IMR-90 (cell line): ENCODE measurements around the gene MTREX. TPM values are rescaled to one million over a fixed set of nuclear protein-coding genes. Genes with fewer than 3 reads are reported as not detected.

Experiments
- ATAC-seq: fragments of 200-7000 bp; cut with Tn5 transposase; 2 replicates; pipeline ENCODE4 v1.9.1; 2020; ENCODE audit warnings: low read depth, mild to moderate bottlenecking, moderate library complexity
- BruUV-seq: library from RNA; stranded (reverse); fragments of 400-500 nt; replicated peaks from 2 replicates; lab custom pipeline; 2021; lab: Mats Ljungman, UMichigan
- CTCF ChIA-PET: fragments of 300-600 bp; formaldehyde crosslinking; extraction: SDS; loops from one replicate; lab custom pipeline; 2021; ENCODE audit warnings: antibody characterized with exemption; lab: Yijun Ruan, JAX
- POLR2A ChIA-PET: fragments of 300-600 bp; sonication (Branson Sonifier 250); formaldehyde crosslinking; loops from one replicate; lab custom pipeline; 2022; ENCODE audit warnings: antibody characterized with exemption; ENCODE audit not compliant: unreplicated experiment; lab: Charles Lee
- DNase-seq: peaks from one replicate; pipeline ENCODE4 v3.0.0; 2013
- H2AFZ ChIP-seq: replicated peaks from 2 replicates; pipeline ENCODE3; 2013; ENCODE audit warnings: low read length, mild to moderate bottlenecking; ENCODE audit not compliant: poor library complexity
- H2AK5ac ChIP-seq: 2 replicates; pipeline ENCODE4 v1.6.1; 2013; ENCODE audit warnings: low read depth, low read length, inconsistent platforms
- H2AK9ac ChIP-seq: replicated peaks from 2 replicates; pipeline ENCODE3; 2013; ENCODE audit warnings: mild to moderate bottlenecking, low read depth, low read length, moderate library complexity; ENCODE audit not compliant: poor library complexity
- H2BK120ac ChIP-seq: 2 replicates; pipeline ENCODE4 v1.6.1; 2013; ENCODE audit warnings: low read depth, low read length, inconsistent platforms
- H2BK15ac ChIP-seq: 3 replicates; pipeline ENCODE4 v1.6.1; 2013; ENCODE audit warnings: low read depth, low read length, inconsistent platforms
- H2BK20ac ChIP-seq: 2 replicates; pipeline ENCODE4 v1.6.1; 2013; ENCODE audit warnings: low read depth, mild to moderate bottlenecking, inconsistent platforms, low read length, moderate library complexity
- H2BK5ac ChIP-seq: 2 replicates; pipeline ENCODE4 v1.6.1; 2013; ENCODE audit warnings: mild to moderate bottlenecking, low read depth, low read length, inconsistent platforms; ENCODE audit not compliant: poor library complexity, severe bottlenecking
- H3K14ac ChIP-seq: replicated peaks from 2 replicates; pipeline ENCODE4 v1.6.1; 2013; ENCODE audit warnings: low read depth, low read length, inconsistent platforms
- H3K18ac ChIP-seq: 2 replicates; pipeline ENCODE4 v1.6.1; 2013; ENCODE audit warnings: low read depth, low read length, control low read depth
- H3K23ac ChIP-seq: 2 replicates; pipeline ENCODE4 v1.6.1; 2013; ENCODE audit warnings: low read depth, low read length, inconsistent platforms
- H3K27ac ChIP-seq: 2 replicates; pipeline ENCODE4 v1.5.1; 2013; ENCODE audit warnings: mild to moderate bottlenecking, control low read depth, low read length; ENCODE audit not compliant: insufficient read depth
- H3K27me3 ChIP-seq: 2 replicates; pipeline ENCODE4 v1.6.1; 2013; ENCODE audit warnings: low read length; ENCODE audit not compliant: control insufficient read depth, insufficient read depth
- H3K36me3 ChIP-seq: 2 replicates; pipeline ENCODE4 v1.6.1; 2013; ENCODE audit warnings: low read length, mixed read lengths; ENCODE audit not compliant: control insufficient read depth, insufficient read depth
- H3K4ac ChIP-seq: 2 replicates; pipeline ENCODE4 v1.6.1; 2013; ENCODE audit warnings: low read depth, low read length, inconsistent platforms
- H3K4me1 ChIP-seq: 2 replicates; pipeline ENCODE4 v1.6.1; 2013; ENCODE audit warnings: low read length, mixed read lengths; ENCODE audit not compliant: control insufficient read depth, insufficient read depth
- H3K4me2 ChIP-seq: 2 replicates; pipeline ENCODE4 v1.6.1; 2013; ENCODE audit warnings: low read depth, mild to moderate bottlenecking, control low read depth, low read length, moderate library complexity
- H3K4me3 ChIP-seq: 2 replicates; pipeline ENCODE4 v1.5.1; 2013; ENCODE audit warnings: low read depth, mild to moderate bottlenecking, control low read depth, low read length, moderate library complexity; ENCODE audit not compliant: insufficient read depth
- H3K56ac ChIP-seq: 2 replicates; pipeline ENCODE4 v1.6.1; 2013; ENCODE audit warnings: low read length, inconsistent platforms; ENCODE audit not compliant: insufficient read depth; ENCODE audit errors: extremely low read depth
- H3K79me1 ChIP-seq, 2 experiments: 2 replicates each; pipeline ENCODE4 v1.6.1; 2013; ENCODE audit warnings: low read length in 2 of 2, inconsistent platforms in 1 of 2, low read depth in 1 of 2
- H3K9ac ChIP-seq: 2 replicates; pipeline ENCODE4 v1.6.1; 2013; ENCODE audit warnings: low read depth, low read length, control low read depth
- H3K9me1 ChIP-seq: 2 replicates; pipeline ENCODE4 v1.6.1; 2013; ENCODE audit warnings: low read length, inconsistent platforms; ENCODE audit not compliant: insufficient read depth
- H3K9me3 ChIP-seq: 2 replicates; pipeline ENCODE4 v1.6.1; 2013; ENCODE audit warnings: low read length; ENCODE audit not compliant: control insufficient read depth, insufficient read depth
- H4K20me1 ChIP-seq: 2 replicates; pipeline ENCODE4 v1.6.1; 2013; ENCODE audit warnings: low read length, inconsistent platforms; ENCODE audit not compliant: insufficient read depth
- H4K5ac ChIP-seq: 2 replicates; pipeline ENCODE4 v1.6.1; 2013; ENCODE audit warnings: mild to moderate bottlenecking, low read depth, low read length, control low read depth
- H4K8ac ChIP-seq, 2 experiments: 2 replicates each; pipeline ENCODE4 v1.6.1; 2013; ENCODE audit warnings: low read depth in 2 of 2, low read length in 2 of 2, control low read depth in 1 of 2, inconsistent platforms in 1 of 2
- H4K91ac ChIP-seq: 2 replicates; pipeline ENCODE4 v1.6.1; 2013; ENCODE audit warnings: low read depth, low read length, inconsistent platforms; ENCODE audit not compliant: insufficient read depth
- CEBPB ChIP-seq: IDR thresholded peaks from 2 replicates; pipeline ENCODE4 v1.6.1; 2012; ENCODE audit warnings: low read depth, low read length, improper control_type of control experiment
- FOS ChIP-seq: fragments of 150-350 bp; IDR thresholded peaks from 2 replicates; pipeline ENCODE4 v1.6.1; 2016; ENCODE audit warnings: low read depth, low read length
- MAFK ChIP-seq: IDR thresholded peaks from 2 replicates; pipeline ENCODE4 v1.6.1; 2012; ENCODE audit warnings: low read depth, low read length, improper control_type of control experiment
- MAZ ChIP-seq: IDR thresholded peaks from 2 replicates; pipeline ENCODE4 v1.6.1; 2012; ENCODE audit warnings: low read depth, mild to moderate bottlenecking, low read length, improper control_type of control experiment, moderate library complexity, borderline replicate concordance
- NFE2L2 ChIP-seq: fragments of 150-350 bp; IDR thresholded peaks from 2 replicates; pipeline ENCODE4 v1.6.1; 2016; ENCODE audit warnings: low read depth, mild to moderate bottlenecking, low read length
- RAD21 ChIP-seq: IDR thresholded peaks from 2 replicates; pipeline ENCODE4 v1.6.1; 2012; ENCODE audit warnings: low read length, improper control_type of control experiment
- RCOR1 ChIP-seq: IDR thresholded peaks from 2 replicates; pipeline ENCODE4 v1.6.1; 2012; ENCODE audit warnings: mild to moderate bottlenecking, low read length, improper control_type of control experiment; ENCODE audit not compliant: insufficient replicate concordance
- RFX5 ChIP-seq: IDR thresholded peaks from 2 replicates; pipeline ENCODE4 v1.8.0; 2012; ENCODE audit warnings: low read depth, mild to moderate bottlenecking, low read length, moderate library complexity
- SMC3 ChIP-seq: fragments of 150-350 bp; IDR thresholded peaks from 2 replicates; pipeline ENCODE4 v1.6.1; 2016; ENCODE audit warnings: low read depth, mild to moderate bottlenecking, antibody characterized with exemption, low read length, moderate library complexity
- WGBS, 2 experiments: methylation state at CpG; one replicate each; pipeline versions ENCODE4 v1.1.5 to v1.1.7; 2013; ENCODE audit warnings: missing lambda C conversion rate in 2 of 2; ENCODE audit not compliant: insufficient read length in 1 of 2; ENCODE audit errors: extremely low coverage in 2 of 2; 5-methylcytosine and 5-hydroxymethylcytosine counted together
- dilution Hi-C: fragments of 300-500 bp; cut with HindIII; formaldehyde crosslinking; loops from one replicate; pipeline ENCODE4 v1.14.3; 2018; ENCODE audit warnings: low sequenced_read_pairs; ENCODE audit not compliant: unreplicated experiment
- in situ Hi-C: fragments of 300-500 bp; cut with MboI; formaldehyde crosslinking; loops from 3 replicates; pipeline ENCODE4 v1.14.3; 2019; ENCODE audit warnings: low sequenced_read_pairs, inconsistent platforms, mixed read lengths
- intact Hi-C: fragments of 100-400 bp; cut with micrococcal nuclease; formaldehyde crosslinking; loops from 2 replicates; pipeline ENCODE4 v1.10.0; 2022
- polyA plus RNA-seq, 3 experiments: library from polyadenylated mRNA; depleted of rRNA; stranded (reverse); fragments of >200 nt; gene quantifications; 2 replicates each; pipeline ENCODE4 v1.2.3, GENCODE V29; 2012; ENCODE audit warnings: low replicate concordance in 1 of 3
- total RNA-seq: library from RNA; depleted of rRNA; stranded (reverse); fragments of >200 nt; gene quantifications from 2 replicates; pipeline ENCODE4 v1.2.3, GENCODE V29; 2012
- TF ChIP-seq, protein P1 (sequence below): fragments of 150-350 bp; IDR thresholded peaks from 2 replicates; pipeline ENCODE4 v1.6.1; 2017; ENCODE audit warnings: mild to moderate bottlenecking, antibody characterized with exemption, low read length, low read depth
- TF ChIP-seq, protein P2 (sequence below): fragments of 150-350 bp; IDR thresholded peaks from 2 replicates; pipeline ENCODE4 v1.6.1; 2016; ENCODE audit warnings: low read depth, mild to moderate bottlenecking, low read length, moderate library complexity, borderline replicate concordance
- TF ChIP-seq, protein P3 (sequence below): conservative IDR thresholded peaks from 2 replicates; pipeline ENCODE4 v1.5.1; 2012; ENCODE audit warnings: mild to moderate bottlenecking, low read depth, low read length, improper control_type of control experiment

MTREX gene
- total and polyA plus RNA-seq, 2 of the 4 experiments (the other 2 are of a cell fraction): 22.1 to 33.2 TPM

DNA sequence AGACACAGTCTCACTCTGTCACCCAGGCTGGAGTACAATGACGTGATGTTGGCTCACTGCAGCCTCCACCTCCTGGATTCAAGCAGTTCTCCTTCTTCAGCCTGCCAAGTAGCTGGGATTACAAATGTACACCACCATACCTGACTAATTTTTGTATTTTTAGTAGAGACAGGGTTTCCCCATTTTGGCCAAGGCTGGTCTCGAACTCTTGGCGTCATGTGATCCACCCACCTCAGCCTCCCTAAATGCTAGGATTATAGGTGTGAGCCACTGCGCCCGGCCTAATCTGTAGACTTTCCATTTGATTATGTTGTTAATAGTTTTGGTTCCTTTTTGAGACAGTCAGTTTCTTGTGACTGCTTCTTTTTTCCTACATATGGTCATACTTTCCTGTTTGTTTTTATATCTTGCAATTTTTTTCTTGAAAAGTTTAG is 31.0 kb downstream of the MTREX start:
- DNase-seq: no peak
- BruUV-seq: no TSS peak

More for the DNA sequence above, 31.0 kb downstream of the MTREX start:
- H3K4me3 ChIP-seq: no peak overlapping the region
- H3K27ac ChIP-seq: no peak overlapping the region
- no peak overlapping the region for H3K14ac ChIP-seq
- H3K9me1 ChIP-seq: no peaks in the 10 kb centered on the region
- no peak overlapping the region for H2AK5ac ChIP-seq
- H4K8ac ChIP-seq: no peak overlapping the region
- no peaks in the 10 kb centered on the region for H3K9me3 ChIP-seq
- 0 out of 2 replicates have a peak overlapping the region, but pooled peaks have one; percentile 5 for H3K4ac ChIP-seq
- H3K4me2 ChIP-seq: no peak overlapping the region
- ChIA-PET CTCF (no interaction called here), POLR2A (no interaction called here)
- H4K20me1 ChIP-seq: peaks cover 3% of the 10 kb centered on the region; the same call in 1 of the 2 replicates
- no peak overlapping the region for H4K91ac ChIP-seq
- H3K23ac ChIP-seq: no peak overlapping the region
- dilution Hi-C loops: no loop called here
- no peak for ATAC-seq
- H2BK15ac ChIP-seq: no peak overlapping the region
- no peak for TF ChIP-seq RCOR1
- TF ChIP-seq RFX5: no peak
- no peak for TF ChIP-seq NFE2L2
- no peak for TF ChIP-seq RAD21
- TF ChIP-seq CEBPB: no peak
- no peak for TF ChIP-seq MAZ
- TF ChIP-seq FOS: no peak
- no peak for TF ChIP-seq SMC3
- TF ChIP-seq, protein P1, sequence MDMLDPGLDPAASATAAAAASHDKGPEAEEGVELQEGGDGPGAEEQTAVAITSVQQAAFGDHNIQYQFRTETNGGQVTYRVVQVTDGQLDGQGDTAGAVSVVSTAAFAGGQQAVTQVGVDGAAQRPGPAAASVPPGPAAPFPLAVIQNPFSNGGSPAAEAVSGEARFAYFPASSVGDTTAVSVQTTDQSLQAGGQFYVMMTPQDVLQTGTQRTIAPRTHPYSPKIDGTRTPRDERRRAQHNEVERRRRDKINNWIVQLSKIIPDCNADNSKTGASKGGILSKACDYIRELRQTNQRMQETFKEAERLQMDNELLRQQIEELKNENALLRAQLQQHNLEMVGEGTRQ: no peak
- TF ChIP-seq MAFK: no peak
- TF ChIP-seq, protein P2, sequence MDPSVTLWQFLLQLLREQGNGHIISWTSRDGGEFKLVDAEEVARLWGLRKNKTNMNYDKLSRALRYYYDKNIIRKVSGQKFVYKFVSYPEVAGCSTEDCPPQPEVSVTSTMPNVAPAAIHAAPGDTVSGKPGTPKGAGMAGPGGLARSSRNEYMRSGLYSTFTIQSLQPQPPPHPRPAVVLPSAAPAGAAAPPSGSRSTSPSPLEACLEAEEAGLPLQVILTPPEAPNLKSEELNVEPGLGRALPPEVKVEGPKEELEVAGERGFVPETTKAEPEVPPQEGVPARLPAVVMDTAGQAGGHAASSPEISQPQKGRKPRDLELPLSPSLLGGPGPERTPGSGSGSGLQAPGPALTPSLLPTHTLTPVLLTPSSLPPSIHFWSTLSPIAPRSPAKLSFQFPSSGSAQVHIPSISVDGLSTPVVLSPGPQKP: no peak
- TF ChIP-seq, protein P3, sequence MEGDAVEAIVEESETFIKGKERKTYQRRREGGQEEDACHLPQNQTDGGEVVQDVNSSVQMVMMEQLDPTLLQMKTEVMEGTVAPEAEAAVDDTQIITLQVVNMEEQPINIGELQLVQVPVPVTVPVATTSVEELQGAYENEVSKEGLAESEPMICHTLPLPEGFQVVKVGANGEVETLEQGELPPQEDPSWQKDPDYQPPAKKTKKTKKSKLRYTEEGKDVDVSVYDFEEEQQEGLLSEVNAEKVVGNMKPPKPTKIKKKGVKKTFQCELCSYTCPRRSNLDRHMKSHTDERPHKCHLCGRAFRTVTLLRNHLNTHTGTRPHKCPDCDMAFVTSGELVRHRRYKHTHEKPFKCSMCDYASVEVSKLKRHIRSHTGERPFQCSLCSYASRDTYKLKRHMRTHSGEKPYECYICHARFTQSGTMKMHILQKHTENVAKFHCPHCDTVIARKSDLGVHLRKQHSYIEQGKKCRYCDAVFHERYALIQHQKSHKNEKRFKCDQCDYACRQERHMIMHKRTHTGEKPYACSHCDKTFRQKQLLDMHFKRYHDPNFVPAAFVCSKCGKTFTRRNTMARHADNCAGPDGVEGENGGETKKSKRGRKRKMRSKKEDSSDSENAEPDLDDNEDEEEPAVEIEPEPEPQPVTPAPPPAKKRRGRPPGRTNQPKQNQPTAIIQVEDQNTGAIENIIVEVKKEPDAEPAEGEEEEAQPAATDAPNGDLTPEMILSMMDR: no peak
- H3K27me3 ChIP-seq: no peaks in the 10 kb centered on the region
- no peak overlapping the region for H4K5ac ChIP-seq
- no peak overlapping the region for H2AFZ ChIP-seq
- peaks cover 8% of the 10 kb centered on the region for H3K36me3 ChIP-seq
- in situ Hi-C loops: loop anchor here (25.0 kb wide), 1 partner anchor 573 kb away; no protein-coding TSS in a partner anchor
- H3K56ac ChIP-seq: no peak overlapping the region
- H2BK20ac ChIP-seq: no peak overlapping the region
- H3K9ac ChIP-seq: no peak overlapping the region
- no peak overlapping the region for H2BK120ac ChIP-seq
- peaks cover 13 to 31% of the 10 kb centered on the region in 2 experiments; a peak in 3 of 4 replicates for H3K79me1 ChIP-seq
- intact Hi-C loops: loop anchor here (10.0 kb wide), 1 partner anchor 576 kb away; no protein-coding TSS in a partner anchor
- H3K18ac ChIP-seq: no peak overlapping the region
- no CpG with 5 or more reads among the region's 5 CpGs for WGBS, 2 experiments
- no peaks in the 10 kb centered on the region for H3K4me1 ChIP-seq
- H2AK9ac ChIP-seq: no peak overlapping the region
- H2BK5ac ChIP-seq: no peak overlapping the region
